Astrocyte of the cerebellum (primary cell): Measurements from ENCODE around the gene ASB10.

Source experiments
- DNase-seq: peaks from one replicate; pipeline ENCODE4 v3.0.0-alpha.2; 2011; ENCODE audit warnings: low read depth
- H3K4me3 ChIP-seq: 2 replicates; pipeline ENCODE4 v1.5.1; 2011; ENCODE audit warnings: mild to moderate bottlenecking, low read depth, low read length, moderate library complexity
- in situ Hi-C: cut with HindIII; loops from 2 replicates; pipeline ENCODE4 v1.10.0; 2017; ENCODE audit warnings: low sequenced_read_pairs
- TF ChIP-seq, protein P1 (sequence below): IDR thresholded peaks from 2 replicates; pipeline ENCODE4 v1.5.1; 2012; ENCODE audit warnings: low read length, low read depth, moderate library complexity, mild to moderate bottlenecking; ENCODE audit errors: missing control alignments

ASB10 gene

DNA sequence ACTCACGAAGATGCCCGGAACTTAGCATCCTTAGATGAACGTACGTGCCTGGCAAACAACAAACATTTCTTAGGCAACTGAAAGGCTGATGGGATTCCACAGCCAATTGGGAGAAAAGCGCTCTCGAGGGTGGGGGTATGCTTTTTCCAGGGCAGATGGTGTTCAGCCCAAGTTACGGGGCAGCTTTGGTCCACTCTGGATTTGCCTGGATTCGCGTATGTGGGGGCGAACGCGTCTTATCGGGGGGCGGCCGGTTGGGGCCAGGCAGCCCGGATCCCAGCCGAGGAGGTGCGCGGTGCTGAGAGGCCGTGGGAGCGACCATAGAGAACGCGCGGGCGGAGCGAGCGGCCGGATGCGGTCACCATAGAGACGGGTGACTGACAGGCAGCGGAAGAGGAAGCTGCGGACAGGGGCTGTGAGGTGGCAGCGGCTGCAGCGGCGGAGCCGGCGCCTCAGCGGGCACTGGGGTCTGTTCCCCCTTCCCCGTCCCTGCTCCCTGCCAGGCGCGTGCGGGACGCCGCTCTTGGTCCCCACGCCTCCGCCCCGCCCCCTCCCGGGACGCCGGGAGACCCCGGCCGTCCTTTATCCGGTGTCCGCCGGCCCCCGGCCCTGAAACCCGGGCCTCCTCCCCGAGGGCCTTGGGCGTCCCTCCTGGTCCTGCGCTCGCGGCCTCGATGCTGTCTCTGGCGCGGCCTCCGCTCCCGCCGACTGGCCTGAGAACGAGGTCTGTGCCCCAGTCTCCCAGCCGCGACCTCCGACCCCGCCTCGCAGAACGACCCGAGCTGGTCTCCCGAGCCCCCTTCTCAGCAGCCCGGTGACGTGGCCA is 45.3 kb upstream of the ASB10 start, which contains the start of gene CHPF2:
Gene CHPF2 (plus strand): TSS at position 393 of the 826 bp plus-strand sequence. CDS start 1,529 bp downstream, outside the sequence.
- in situ Hi-C loops: no loop called here
- peak within 1 kb of the TSS; percentile 97 for H3K4me3 ChIP-seq
- peak; percentile 57 for DNase-seq
- TF ChIP-seq, protein P1, sequence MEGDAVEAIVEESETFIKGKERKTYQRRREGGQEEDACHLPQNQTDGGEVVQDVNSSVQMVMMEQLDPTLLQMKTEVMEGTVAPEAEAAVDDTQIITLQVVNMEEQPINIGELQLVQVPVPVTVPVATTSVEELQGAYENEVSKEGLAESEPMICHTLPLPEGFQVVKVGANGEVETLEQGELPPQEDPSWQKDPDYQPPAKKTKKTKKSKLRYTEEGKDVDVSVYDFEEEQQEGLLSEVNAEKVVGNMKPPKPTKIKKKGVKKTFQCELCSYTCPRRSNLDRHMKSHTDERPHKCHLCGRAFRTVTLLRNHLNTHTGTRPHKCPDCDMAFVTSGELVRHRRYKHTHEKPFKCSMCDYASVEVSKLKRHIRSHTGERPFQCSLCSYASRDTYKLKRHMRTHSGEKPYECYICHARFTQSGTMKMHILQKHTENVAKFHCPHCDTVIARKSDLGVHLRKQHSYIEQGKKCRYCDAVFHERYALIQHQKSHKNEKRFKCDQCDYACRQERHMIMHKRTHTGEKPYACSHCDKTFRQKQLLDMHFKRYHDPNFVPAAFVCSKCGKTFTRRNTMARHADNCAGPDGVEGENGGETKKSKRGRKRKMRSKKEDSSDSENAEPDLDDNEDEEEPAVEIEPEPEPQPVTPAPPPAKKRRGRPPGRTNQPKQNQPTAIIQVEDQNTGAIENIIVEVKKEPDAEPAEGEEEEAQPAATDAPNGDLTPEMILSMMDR: no peak

DNA sequence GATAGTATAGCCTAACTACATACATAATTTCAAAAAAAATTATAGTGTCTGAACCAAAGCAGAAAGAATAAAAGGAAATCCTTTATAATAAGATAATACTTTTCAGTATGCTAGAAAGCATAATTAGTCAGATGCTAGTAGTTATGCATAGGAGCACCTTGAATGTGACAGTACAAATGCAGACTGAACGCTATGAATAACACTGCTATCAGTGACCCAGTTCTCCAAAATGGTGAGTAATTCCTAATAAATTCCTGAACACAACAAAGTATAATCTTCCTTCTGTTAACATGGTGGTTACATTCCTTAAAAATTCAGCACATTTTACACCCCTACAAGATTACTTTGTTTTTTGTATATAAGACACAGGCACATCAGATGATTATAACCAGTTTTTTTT is 44.0 kb upstream of the ASB10 start:
- TF ChIP-seq, protein P1: no peak
- H3K4me3 ChIP-seq: no peak overlapping the region
- in situ Hi-C loops: no loop called here
- DNase-seq: no peak

DNA sequence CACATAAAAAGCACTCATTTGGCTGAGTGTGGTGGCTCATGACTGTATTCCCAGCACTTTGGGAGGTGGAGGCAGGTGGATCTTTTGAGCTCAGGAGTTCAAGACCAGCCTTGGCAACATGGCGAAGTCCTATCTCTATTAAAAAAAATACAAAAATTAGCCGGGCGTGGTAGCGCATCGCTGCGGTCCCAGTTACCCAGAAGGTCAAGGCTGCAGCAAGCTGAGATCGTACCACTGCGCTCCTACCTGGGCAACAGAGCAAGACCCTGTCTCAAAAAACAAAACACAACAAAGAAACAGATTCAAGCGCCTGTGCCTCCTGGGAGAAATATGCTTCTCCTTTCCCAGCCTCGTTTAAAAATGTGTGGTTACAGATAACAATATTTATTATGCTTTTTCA is 42.2 kb upstream of the ASB10 start:
- no peak for DNase-seq
- TF ChIP-seq, protein P1: no peak
- in situ Hi-C loops: no loop called here
- no peak overlapping the region for H3K4me3 ChIP-seq

DNA sequence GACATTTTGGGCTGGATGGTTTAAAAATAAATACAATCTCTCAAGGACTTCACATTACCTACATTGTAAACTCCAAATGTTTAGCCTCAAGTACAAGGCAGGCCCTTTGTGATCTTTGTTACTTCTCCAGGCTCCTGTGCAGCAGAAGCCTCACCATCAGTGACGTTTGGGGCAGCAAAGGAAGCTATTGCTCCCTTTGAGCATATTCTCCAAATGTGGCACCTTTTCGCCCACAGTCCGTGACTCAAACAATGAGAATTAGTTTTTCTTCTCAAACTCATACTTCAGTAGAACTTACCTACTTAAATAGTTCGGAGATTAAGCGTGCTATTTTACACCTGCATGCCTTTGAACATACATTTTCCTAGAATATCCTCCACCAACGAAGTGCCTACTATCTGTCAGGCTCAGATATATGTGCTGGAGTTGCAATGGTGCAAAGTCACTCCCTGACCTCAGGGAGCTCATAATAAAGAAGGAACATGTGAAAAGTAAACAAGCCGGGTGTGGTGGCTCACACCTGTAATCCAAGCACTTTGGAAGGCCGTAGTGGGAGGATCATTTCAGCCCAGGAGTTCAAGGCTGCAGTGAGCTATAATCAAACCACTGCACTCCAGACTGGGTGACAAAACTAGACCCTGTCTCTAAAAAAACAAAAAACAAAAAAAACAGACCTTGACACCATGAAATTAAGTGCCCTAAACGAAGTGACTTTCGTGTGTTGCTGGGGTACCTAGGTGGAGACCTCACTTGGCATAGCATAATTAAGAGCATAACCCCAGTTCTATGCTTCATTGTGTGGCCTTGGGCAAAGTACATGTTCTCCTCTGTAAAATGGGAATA is 41.2 kb upstream of the ASB10 start:
- H3K4me3 ChIP-seq: peak overlapping the region; percentile 84
- in situ Hi-C loops: no loop called here
- DNase-seq: no peak
- TF ChIP-seq, protein P1: no peak

DNA sequence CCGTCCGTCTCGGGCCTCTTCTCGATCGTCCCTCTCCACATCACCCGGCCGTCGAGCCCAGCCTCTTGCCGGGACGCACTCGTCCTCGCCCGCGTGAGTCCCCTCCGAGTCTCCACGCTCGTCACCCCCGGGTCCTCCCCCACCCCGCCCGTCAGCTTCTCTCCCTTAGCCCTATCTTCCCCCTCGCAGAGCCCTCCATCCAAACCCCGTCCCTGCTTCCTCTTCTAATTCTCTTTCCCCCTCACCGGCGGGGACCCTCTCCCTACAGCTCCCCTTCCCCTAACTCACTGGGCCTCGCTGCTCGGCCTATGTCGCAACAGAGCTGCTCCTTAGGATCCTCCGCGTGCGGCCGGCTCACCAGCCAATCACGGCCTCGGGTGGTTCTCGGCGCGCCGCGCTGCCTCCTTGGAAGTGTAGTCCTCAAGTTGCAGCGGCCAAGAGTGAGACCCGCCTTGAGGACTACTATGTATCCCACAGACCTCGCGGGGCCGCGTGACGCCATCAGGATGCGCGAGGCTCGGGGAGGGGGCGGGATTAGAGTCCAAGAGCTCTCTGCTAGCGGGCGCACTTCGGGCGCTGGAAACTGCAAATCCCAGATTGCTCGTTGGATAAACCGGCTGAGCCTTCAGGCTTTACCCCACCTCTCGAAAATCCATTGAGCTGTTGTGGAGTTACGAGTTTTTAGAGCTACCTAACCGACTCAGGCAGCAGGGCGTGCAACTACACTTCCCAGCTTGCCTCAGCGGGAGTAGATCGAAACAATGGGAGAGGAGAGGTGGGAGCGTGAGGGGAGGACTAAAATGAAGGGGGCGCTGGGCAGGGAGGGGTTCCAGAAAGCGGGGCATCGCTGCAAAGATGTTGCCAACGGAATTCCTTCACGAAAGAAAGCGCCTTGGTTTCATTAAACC is 40.1 kb upstream of the ASB10 start, which contains the start of gene ABCF2:
Gene ABCF2 (minus strand): TSS at position 331 of the 908 bp plus-strand sequence. CDS start 747 bp downstream, outside the sequence.
- peak within 1 kb of the TSS; percentile 84 for H3K4me3 ChIP-seq
- TF ChIP-seq, protein P1: no peak
- in situ Hi-C loops: no loop called here

DNA sequence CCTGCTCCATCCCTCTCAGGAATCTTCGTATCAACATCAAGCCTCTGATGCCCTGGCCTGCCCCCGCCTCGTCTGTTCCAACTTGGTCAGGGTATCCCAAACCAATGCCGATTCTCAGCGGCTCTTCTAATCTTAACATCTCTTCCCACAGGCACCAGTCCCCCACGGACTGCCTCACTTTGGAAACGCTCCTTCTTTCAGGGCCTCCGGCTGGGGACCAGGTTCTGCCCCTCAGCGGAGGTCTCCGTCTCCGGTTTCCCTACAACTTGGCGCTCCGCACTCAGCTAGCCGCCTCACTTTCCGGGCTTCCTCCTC is 39.5 kb upstream of the ASB10 start:
- in situ Hi-C loops: no loop called here
- TF ChIP-seq, protein P1: no peak
- DNase-seq: no peak
- H3K4me3 ChIP-seq: peak overlapping the region; percentile 84

More for the DNA sequence above, 40.1 kb upstream of the ASB10 start, which contains the start of gene ABCF2:
- peak; percentile 98 for DNase-seq
